ENCODE results near the gene SLC6A16.

SLC6A16 gene

GRCh38 chr19:49264258-49264657 lies 60.7 kb downstream of the SLC6A16 start:
- no peak for DNase-seq

GRCh38 chr19:49261602-49262001 lies 63.4 kb downstream of the SLC6A16 start:
- DNase-seq: no peak

GRCh38 chr19:49256691-49257090 lies 68.3 kb downstream of the SLC6A16 start:
- no peak for DNase-seq

GRCh38 chr19:49255674-49256073 lies 69.3 kb downstream of the SLC6A16 start:
- DNase-seq: no peak

- no peak for DNase-seq
Observed at GRCh38 chr19:49249933-49250332, 75.1 kb downstream of the SLC6A16 start.

GRCh38 chr19:49247676-49248075 lies 77.3 kb downstream of the SLC6A16 start:
- DNase-seq: no peak

- no peak for DNase-seq
Observed at GRCh38 chr19:49244256-49244655, 80.7 kb downstream of the SLC6A16 start.

- DNase-seq: no peak
Observed at GRCh38 chr19:49243726-49244125, 81.3 kb downstream of the SLC6A16 start.

GRCh38 chr19:49243129-49243528 lies 81.9 kb downstream of the SLC6A16 start:
- DNase-seq: no peak

GRCh38 chr19:49241769-49242168 lies 83.2 kb downstream of the SLC6A16 start:
- no peak for DNase-seq

Data from NCI-H2029 treated with DMSO at 0.1 percent for 48 hours (cell line).